Heart left ventricle (tissue), 13 donors: ENCODE data around the gene SORBS2.

Source experiments
- CTCF ChIP-seq, 12 donors: fragments of 200-600 bp; sonication (generic) in 4 of 12; IDR thresholded peaks; one replicate each; pipeline versions ENCODE4 v1.5.0 to v1.8.0; 2018 to 2022; ENCODE audit warnings: antibody characterized with exemption in 12 of 12, mild to moderate bottlenecking in 5 of 12
- POLR2A ChIP-seq, 2 donors: fragments of 450-650 bp; IDR thresholded peaks; one replicate each; pipeline ENCODE4 v1.6.1; 2017; ENCODE audit warnings: antibody characterized with exemption in 2 of 2, mild to moderate bottlenecking in 2 of 2, moderate library complexity in 2 of 2
- donor health status: ischemic (EF 13 %, LVEDD 7.1; RV severe dilation, severe dysfunction).
- donor health status: DM: no; HTN: yes; CAD: no.
- donor health status: DM: no; HTN: no; CAD: no.
- donor health status: ischemic (EF 25% LVEDD 6.9; RV normal size, moderate dysfunction).
- donor health status: ischemic (EF 25% LVEDD 5.7; RV mildly dilated, moderate dysfunction).
- donor health status: ischemic (EF 35%, LVEDD 5.7; RV mildly dilated, moderate dysfunction).
- donor health status: nonischemic (EF 11% LVEDD 7.7; RV severe dilation, severe dysfunction).
- donor health status: DM: yes; HTN: yes; CAD: no.
- donor health status: PGD.
- donor health status: ischemic (EF 29% LVEDD 5.4; RV normal size, mild dysfunction).
- donor health status: nonischemic (EF 23%, LVEDD 6.1; RV moderate dilation, normal function).

DNA sequence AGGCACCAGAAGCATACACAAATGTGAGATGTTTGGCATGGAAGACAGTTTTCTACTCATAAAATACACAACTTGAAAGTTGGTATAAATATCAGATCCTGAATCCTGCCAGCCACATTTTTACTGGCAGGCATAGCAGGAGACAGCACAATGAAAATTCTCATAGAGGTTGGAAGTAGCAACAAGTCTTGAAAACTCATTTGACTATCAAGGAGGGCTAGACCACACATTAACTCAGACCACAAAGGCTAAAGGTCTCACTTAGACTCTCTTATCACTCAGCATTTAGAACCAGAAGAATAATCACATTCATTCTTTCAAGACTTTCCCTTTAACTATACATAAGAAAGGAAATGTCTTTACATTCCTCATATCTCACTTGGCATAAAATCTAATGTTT lies 56.5 kb downstream of the SORBS2 start:
- TF ChIP-seq CTCF (IDR thresholded peaks at IDR 0.05) (no peak), POLR2A (IDR thresholded peaks at IDR 0.05) (no peak)
